ENCODE measurements around the gene TARBP2.

DNA sequence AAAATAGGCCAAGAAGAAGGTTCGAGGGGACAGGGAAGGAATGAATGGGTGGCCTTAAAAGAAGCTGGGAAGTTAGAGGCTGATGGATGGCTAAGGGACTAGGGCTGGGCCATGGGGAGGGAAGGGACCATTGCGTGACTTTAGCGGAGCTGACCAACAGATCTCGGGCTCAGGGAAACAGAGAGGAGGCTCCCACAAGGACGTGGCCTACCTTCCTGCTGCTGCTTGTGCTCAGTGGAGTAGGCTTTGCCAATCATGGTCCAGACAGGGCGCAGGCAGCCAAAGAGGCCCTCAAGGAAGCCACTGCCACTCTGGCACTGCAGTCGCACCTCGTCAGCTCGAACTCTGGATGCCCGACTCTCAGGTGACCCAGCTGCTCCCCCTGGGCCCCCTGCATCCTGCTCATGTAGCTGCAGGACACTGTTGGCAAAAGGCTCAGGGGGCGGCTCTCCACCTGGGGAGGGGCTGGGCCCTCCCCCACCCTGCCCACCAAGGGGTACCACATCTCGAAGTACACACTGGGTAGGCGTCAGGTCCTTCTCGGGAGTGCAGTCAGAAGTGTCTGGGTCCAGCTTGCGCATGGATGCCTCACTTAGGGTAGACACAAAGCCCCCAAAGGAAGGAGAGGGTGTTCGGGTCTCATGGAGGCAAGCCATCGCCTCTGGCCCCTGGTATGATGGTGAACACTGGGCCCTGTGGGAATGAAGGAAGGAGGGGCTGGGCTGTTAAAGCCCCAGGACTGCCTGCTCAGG, 14.2 kb upstream of the TARBP2 start:
- TF ChIP-seq, protein P1, sequence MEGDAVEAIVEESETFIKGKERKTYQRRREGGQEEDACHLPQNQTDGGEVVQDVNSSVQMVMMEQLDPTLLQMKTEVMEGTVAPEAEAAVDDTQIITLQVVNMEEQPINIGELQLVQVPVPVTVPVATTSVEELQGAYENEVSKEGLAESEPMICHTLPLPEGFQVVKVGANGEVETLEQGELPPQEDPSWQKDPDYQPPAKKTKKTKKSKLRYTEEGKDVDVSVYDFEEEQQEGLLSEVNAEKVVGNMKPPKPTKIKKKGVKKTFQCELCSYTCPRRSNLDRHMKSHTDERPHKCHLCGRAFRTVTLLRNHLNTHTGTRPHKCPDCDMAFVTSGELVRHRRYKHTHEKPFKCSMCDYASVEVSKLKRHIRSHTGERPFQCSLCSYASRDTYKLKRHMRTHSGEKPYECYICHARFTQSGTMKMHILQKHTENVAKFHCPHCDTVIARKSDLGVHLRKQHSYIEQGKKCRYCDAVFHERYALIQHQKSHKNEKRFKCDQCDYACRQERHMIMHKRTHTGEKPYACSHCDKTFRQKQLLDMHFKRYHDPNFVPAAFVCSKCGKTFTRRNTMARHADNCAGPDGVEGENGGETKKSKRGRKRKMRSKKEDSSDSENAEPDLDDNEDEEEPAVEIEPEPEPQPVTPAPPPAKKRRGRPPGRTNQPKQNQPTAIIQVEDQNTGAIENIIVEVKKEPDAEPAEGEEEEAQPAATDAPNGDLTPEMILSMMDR (IDR thresholded peaks at IDR 0.05): no peak
- no peak for TF ChIP-seq POLR2A (IDR thresholded peaks at IDR 0.05)
